ENCODE measurements around the gene SUCO.

GRCh38 chr1:172547071-172547470 lies 14.1 kb downstream of the SUCO start:
- no peak for TF ChIP-seq POLR2AphosphoS5 (IDR thresholded peaks at IDR 0.05)
- no peak for TF ChIP-seq CTCF (IDR thresholded peaks at IDR 0.05)

All from gastroesophageal sphincter (tissue), 3 donors.